GM18867 (cell line): ENCODE data around the gene SGCD.

ENCODE experiments used
- ATAC-seq: cut with Tn5 transposase; IDR thresholded peaks from one replicate; pipeline ENCODE4 v1.9.1; 2021; ENCODE audit warnings: mild to moderate bottlenecking, moderate library complexity; ENCODE audit not compliant: unreplicated experiment

The SGCD gene

DNA sequence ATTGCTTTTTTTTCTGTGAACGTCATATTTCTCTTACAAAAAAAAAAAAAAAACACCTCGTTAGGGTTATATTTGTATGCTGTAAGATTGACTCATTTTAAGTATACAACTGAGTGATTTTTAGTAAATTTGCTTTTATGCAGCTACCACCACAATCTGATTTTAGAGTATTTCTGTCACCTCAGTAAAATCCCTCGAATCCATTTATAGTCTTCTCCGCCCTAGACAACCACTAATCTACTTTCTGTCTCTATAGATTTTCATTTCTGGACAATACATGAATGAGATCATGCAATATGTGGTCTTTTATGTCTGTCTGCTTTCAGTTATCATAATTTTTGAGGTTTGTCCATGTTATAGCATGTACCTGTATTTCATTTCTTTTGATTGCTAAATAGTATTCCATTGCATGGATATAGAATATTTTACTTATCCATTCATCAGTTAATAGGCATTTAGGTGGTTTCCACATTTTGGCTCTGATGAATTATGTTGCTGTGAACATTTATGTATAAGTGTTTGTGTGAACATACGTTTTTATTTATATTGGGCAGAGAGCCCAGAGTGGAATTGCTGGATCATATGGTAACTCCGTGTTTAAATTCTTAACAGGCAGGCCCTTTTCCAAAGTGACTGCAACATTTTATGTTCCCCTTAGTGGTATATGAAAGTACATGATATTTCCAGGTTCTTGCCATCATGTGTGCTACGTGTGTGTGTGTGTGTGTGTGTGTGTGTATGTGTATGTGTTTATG, 171.4 kb downstream of the SGCD start:
- ATAC-seq, result no peak

DNA sequence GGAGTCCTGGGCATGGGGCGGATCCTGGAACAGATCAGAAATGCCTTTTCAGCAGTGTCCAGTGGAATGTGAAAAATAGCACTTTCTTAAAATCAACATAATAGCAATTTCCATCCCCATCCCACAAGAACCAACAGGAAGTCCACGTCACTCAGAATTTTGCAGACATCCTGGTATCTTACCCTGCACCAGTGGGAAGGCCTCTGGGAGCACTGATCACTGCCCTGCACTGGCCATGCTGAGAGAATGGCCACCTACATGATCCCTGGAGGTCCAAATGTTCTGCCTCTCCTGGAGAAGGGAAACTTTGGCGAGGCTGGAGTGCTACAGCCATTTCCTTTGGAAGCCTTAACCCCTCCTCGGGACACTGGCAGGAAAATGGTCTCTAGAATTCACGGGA, 173.8 kb downstream of the SGCD start:
- no peak for ATAC-seq

DNA sequence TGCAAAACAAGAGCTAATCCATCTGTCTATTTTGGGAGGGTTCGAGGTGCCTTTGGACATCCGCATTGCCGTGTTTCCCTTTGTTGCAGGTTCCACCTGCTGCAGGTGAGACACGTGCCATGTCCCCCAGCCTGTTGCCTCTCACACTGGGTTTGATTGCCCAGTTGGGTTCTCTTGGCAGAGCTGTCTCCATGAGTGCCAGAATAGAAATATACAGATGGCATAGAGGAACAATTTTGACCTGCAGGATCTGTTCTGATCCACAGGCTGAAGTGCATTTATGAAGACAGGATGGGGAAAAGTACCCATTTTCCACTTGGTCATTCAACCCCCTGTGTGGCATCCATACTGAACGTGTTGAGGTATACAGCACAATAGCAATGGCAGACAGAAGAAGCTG, 178.1 kb downstream of the SGCD start:
- ATAC-seq, result no peak

DNA sequence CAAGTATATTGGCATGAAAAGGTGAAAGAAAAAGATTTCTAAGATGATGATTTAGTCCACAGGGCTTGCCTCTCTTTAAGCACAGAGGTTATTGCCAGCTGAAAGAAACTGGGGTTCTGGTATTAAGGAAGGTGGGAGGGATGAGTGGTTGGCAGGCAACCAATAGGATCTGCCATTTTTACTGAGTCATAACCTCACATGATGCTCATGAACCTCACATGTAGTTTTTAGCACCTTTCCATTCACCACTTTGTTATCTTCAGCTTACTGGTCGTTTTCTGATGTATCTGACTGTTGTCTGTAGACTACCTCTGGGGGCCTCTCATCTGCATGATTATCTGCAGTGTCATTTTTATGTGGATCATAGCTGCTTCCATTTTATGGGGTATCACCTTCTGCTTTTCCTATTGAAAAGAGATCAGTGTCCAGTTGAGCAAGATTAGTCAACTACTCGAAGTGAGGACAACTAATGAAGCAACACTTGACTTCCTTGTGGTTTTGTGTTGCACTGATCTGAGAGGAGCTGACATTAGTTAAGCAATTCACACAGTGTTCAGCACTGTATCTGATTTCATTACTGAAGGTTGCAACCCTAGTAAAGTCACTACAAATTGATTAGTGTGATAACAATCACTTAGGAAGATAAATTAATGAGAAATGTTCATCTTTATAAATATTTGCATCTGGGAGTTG, 186.3 kb downstream of the SGCD start:
- ATAC-seq, result no peak

DNA sequence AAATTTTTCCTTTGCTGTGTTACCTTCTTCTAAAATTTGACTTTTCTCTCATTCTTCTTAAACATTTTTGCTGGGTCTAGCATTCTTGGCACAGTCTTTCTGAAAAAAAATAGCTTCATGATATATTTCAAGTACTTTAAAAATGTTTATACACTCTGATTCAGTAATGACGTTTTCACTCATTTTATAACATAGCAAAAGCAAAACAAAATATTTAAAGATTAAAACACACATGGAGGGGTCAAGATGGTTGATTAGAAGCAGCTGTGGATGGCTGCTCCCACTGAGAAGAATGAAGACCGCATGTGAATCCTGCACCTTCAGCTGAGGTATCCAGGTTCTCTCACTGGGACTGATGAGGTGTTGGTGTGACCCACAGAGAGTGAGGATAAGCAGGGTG, 188.2 kb downstream of the SGCD start:
- ATAC-seq, result no peak

DNA sequence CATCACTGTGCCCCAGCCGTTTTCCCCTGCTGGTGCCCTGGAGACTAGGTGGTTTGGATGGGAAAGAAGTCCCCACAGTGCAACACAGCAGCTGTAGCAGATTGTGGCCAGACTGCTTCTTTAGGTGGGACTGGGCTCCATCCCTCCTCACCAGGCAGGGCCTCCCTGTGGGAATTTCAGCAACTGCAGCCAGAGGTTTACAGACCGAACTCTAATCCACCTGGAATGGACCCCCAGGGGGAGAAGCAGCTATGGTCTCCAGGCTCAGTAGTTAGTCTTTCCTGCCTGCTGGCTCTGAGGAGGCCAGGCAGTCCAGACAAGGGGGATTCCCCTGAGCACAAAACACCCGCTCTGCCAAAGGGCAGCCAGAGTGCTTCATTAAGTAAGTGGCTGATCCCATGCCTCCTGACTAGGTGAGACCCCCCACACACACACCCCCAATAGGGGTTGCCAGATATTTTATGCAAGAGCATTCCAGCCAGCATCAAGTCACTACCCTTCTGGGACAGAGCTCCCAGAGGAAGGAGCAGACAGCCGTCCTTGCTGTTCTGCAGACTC, 188.9 kb downstream of the SGCD start:
- ATAC-seq, result no peak

DNA sequence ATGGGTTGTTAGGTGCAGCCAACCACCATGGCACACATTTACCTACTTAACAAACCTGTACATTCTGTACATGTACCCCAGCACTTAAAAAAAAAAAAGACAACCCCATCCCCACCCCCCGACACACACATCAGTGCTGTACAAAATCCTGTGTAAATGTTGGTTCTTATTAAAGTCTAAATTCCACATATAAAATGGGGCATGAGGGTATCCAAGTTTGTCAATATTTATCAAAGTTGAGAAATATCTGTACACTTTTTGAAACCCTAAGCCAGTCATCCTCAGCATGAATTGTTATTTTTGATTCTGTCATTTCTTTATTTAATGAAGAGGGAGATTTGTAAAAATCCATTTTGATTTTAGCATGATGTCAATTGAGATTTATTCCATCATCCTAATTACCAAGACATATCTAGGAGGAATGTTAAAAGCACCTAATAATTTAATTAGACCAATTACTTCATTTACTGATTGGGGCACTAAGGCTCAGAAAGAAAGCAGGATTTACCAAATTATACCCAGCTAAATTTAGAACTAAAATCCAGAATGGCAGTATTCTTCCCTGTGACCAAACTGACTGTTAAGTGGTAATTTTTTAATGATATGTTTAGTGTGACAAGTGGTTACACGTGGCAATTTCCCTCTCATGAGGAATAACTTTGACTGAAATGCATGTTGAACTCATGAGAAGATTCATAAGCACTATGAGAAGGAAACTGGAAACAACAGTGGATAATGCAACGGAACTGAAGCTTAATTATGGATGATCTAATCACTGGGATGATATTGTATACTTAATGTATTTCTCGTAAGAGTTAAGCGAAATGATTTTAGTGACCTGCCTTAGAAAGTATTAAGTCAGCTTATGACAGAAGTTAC, 195.9 kb downstream of the SGCD start:
- no peak for ATAC-seq

DNA sequence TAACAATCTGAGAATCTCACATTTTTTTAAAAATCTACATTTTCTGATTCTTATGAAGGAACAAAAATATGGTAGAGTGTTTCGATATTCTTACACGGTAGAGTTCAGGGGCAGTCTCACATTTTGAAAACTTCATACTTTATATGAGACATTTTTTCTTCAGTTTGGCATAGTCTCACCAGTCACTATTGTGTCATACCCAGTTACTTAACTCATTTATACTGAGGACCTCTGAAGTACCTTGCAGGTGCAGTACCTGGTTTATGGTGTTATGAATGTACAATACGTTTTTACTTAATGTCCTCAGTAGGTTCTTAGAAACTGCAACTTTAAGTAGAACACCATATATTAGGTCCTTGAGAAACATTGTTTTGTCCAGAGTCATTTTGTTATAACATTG, 196.6 kb downstream of the SGCD start:
- ATAC-seq, result no peak

DNA sequence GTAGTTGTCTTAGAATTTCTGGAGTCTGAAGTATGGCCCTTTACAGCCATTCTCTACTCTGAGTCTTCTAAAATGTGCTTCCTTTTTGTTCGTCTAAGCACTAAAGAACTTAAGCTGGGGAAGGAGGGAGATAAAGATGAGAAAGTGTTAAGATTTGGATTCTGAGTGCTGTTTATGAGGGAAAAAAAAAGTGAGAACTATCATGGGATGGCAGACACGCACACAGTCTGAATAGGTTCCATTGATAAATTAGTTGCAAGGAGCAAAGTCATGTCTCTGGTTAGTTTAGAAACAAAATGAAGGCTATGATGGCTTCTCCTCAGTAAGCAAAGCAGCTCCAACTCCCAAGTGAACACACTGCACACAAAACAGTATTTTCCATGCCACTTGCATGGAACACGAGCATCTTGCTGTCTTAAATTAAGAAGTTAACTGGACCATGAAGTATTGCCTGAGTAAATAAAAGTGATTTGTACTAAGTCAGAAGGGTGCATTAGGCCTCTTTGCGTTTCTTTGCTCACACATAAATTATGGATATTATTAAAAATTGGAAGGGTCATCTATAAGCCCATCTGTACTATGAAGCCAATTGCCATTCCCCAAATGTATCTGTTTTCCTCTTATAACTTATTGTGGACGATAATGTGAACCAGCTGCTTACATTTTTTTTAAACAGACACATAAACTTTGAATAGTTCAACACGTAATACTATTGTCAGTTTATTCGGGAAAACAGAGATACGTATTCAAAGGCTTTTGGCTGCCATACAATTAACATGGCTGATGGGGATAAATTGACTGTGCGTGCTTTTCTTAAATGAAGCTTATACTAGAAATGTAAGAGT, 199.3 kb downstream of the SGCD start:
- no peak for ATAC-seq

DNA sequence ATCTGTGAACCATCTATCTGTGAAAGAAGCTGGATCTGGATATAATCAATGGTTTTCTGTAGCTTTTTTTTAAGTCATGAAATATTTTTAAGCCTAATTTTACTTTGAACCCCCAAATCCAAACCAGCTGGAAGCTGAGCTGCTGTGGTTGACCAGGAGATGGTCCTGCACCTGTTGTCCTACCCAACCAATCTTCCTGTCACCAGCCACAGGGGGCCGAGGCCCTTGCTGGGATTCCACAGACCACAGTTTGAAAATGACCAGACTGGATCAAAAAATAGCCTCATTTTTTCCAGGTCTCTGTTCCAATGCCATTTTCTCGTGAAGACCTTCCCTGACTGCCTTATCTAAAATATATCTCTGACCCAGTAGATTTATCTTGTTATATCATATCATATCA, 200.6 kb downstream of the SGCD start:
- no peak for ATAC-seq

DNA sequence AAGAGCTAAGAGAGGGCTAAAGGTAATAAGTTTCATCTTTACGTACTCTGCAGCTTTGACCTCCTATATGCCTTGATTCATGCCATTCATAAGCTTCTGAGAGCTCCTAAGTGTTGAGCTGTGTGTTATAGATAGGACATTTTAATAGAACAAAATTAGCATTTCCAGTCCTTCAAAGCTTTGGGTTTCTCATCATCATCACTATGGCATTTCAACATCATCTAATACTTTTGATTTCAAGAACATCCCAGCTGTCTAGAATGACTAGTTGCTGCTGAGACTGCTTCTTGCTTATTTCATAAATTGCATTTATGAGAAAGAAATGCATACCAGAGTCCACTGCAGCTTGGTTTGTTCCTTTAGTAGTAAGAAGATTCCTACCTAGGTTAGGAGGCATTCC, 201.7 kb downstream of the SGCD start:
- ATAC-seq, result no peak

DNA sequence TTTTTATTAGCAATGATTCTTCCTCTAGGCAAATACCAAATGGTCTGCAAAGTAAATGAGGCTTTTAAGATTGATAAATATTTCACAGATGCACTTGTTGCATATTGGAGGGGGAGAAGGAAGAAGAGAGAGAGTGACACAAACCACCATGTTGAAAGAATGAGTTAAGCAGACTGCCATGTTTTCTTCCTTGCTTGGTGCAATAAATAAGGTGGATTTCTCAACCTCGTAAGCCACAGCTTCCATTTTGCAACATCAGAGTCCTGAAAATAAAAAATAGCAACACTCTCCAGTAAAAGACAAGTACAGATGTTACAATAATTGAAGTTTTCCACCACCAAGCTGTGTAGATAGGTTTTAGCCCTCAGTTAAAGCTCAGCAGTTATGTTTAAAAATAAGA, 202.9 kb downstream of the SGCD start:
- no peak for ATAC-seq

DNA sequence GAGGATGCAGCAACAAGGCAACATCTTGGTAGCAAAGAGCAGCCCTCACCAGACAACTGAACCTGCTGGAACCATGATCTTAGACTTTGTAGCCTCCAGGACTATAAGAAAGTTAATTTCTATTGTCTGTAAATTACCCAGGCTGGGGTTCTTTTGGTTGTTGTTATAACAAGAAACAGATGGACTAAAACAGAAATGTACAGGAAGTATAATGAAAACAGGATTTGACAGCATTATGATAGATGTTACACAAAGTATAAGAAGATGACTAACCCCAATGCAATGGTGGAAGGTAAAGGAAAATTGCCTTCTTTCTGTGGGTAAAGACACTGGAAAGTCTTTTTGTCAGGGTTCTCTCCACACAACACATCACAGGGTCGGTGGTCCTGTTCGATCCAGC, 204.2 kb downstream of the SGCD start:
- no peak for ATAC-seq

DNA sequence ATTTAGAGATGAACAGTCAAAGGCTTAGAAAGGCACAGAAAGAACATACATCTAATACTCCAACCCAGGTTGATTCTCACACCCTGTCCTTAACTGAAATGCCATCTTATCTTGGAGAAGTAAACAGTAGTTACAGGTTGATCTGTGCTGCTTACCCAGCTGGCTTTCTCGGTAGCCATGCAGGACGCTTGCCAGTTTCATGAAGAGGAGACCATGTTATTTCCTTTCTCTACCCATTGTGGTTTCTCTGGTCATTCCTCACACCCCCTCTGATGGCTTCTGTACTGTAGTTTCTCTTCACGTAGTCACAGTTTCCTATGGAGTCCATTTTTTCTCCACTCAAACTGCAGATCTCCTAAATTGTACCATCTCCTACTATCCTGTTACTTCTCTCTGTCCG, 206.0 kb downstream of the SGCD start:
- peak; percentile 92 for ATAC-seq

DNA sequence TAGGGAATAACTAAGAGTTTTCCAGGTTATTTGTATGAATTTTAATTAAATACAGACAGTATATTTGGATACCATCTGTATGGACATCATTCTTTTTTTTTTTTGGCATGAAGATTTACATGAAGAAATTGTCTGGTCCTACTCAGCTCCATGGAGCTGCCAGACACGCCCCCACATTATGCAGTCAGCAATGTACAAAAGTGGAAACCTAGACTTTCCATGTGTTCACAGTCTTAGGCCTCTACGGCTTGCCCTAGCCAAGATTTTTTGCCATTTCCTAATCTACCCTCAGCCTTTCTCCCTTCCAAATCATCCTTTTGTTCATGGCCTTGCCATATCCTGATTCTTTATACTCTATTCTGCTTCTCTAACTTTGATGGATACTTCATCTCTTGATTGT, 207.1 kb downstream of the SGCD start:
- no peak for ATAC-seq

DNA sequence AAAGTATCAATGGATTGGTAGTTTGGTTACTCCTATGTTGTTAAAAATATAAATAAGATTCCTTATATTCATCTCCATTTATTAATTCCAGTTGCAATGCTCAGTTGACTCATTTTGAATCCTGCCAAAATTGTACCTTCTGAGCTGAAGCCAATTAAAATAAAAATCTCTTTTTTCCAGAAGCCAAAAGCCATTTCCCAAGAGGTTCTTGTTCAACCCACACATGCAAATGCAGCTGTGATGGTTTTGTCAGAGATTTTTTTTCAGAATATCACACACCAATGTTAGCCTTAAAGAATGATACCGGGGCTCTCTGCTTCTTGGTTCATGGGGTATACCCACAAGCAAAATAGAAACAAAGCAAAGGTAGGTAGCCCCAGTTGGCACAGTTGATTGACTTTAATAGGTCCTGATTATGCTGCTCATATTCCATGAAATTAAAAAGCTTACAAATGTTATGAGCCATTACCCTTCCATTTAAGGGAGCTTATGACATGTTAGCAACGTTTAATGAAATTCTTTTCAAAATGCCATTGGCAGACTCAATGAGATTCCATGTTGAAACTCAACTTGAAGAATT, 208.0 kb downstream of the SGCD start:
- ATAC-seq, result no peak

DNA sequence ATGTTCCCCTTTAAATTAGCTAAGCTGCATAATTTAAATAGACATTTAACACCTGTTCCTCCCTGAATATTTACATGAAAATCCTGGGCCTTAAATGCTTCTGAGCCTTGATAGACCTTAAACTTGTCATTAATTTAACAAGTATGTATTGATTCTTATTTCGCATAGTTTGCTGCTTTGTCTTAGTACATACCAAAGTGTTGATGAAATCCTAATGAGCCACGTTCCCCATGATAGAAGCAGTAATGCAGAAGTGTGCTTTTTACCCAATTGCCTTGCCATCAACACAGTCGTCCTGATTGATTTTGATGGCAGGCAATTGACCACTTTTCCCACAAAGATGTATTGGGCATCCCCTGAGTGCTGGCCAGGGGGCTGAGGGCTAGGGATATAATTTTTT, 213.5 kb downstream of the SGCD start:
- no peak for ATAC-seq

DNA sequence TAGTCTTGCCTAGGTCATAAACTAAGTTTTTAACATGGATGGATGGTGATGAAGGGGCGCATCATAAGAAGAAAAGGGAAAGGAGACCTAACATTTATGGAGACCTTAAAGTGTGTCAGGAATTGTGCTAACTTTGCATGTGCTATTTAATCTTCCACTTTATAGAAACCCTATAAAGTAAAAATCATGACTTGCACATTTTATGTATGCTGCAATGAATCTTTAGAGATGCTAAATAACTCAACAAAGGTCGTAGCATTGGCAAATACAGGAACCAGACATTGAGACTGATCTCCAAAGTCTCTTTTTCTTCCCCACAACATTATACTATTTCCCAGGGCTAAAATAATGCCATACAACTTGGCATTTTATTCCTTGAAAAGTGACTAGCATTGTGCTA, 214.6 kb downstream of the SGCD start:
- ATAC-seq, result no peak

DNA sequence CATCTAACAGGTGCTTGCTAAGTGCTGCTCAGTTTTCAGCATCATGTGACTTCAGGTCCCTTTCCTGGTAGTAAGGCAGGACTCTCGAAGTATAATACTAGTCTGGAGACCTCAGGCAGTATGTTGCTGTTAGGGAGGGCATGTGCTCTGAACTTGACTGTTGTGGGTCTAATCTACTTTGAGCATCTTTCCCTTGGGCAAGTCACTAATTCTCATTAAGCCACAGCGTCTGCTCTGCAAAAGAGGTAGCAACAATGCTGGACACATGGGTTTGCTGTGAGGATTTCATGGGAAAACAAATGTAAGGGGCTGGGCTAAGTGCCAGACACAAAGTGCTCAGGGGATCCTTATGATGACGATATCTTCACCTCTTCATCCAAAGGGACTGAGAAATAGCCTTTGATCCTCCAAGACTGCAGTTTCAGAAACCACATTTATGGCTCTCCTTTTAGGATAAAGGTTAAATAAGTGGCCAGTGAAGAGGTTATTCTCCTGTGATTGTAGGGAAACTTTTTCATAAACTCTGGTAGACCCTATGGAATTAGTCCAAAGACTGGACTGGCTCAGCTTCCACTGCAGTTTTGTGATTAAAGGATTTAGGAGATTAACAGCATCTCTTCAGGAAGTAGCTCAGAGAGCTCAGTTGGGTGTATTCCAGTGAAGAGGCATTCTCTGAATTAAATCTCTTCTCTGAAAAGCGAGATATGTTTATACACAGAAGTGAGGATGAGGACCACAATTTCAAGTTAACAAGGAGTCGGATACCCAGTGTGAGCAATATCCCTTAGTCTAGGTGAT, 216.6 kb downstream of the SGCD start:
- no peak for ATAC-seq
